Duodenal mucosa (tissue), 2 donors: ENCODE data around the gene FRMD7.

Experiments
- H3K27ac ChIP-seq: one replicate; pipeline ENCODE4 v1.7.0; 2013; ENCODE audit warnings: low read depth, low read length
- H3K27me3 ChIP-seq, 2 donors: one replicate each; pipeline ENCODE4 v1.7.0; 2013; ENCODE audit warnings: low read length in 2 of 2, control low read depth in 1 of 2; ENCODE audit not compliant: insufficient read depth in 2 of 2, control insufficient read depth in 1 of 2
- H3K36me3 ChIP-seq, 2 donors: one replicate each; pipeline ENCODE4 v1.7.0; 2013; ENCODE audit warnings: low read length in 2 of 2, control low read depth in 1 of 2; ENCODE audit not compliant: insufficient read depth in 2 of 2, control insufficient read depth in 1 of 2
- H3K4me1 ChIP-seq, 2 donors: one replicate each; pipeline ENCODE4 v1.7.0; 2013; ENCODE audit warnings: low read length in 2 of 2, control low read depth in 1 of 2; ENCODE audit not compliant: insufficient read depth in 2 of 2, control insufficient read depth in 1 of 2
- H3K4me3 ChIP-seq, 2 donors: one replicate each; pipeline ENCODE4 v1.7.0; 2013; ENCODE audit warnings: low read length in 2 of 2, low read depth in 1 of 2
- H3K9ac ChIP-seq, 2 donors: one replicate each; pipeline ENCODE4 v1.7.0; 2013; ENCODE audit warnings: low read length in 2 of 2, low read depth in 1 of 2
- H3K9me3 ChIP-seq, 2 donors: one replicate each; pipeline ENCODE4 v1.7.0; 2013; ENCODE audit warnings: low read length in 2 of 2, control low read depth in 1 of 2; ENCODE audit not compliant: control insufficient read depth in 1 of 2

Gene FRMD7

DNA sequence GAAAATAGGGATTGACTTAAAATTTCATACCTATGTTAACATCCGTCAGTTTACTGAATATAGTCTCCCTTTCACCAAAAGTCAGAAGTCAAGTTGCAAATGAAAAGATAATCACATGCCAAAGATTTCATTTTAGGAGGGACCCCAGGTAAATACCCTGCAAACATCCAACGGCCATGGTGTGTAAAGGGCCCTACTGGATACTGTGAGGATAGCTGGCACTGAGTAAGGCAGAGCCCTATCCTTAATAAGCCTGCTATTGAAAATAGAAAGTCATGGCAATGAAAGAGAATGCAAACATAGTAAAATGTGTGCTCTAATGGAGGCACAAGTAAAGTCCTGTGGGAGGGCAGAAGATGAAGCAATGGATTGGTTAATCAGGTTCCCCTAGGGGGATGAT, 83.8 kb downstream of the FRMD7 start:
- H3K36me3 ChIP-seq: no peaks in the 10 kb centered on the region

GRCh38 chrX:132041015-132041414, 86.8 kb downstream of the FRMD7 start:
- no peak overlapping the region for H3K27ac ChIP-seq
- no peak overlapping the region for H3K4me3 ChIP-seq
- H3K9ac ChIP-seq: no peak overlapping the region
- H3K4me1 ChIP-seq: no peaks in the 10 kb centered on the region
- H3K36me3 ChIP-seq: no peaks in the 10 kb centered on the region
- no peaks in the 10 kb centered on the region for H3K27me3 ChIP-seq
- no peaks in the 10 kb centered on the region for H3K9me3 ChIP-seq

More for the DNA sequence above, 83.8 kb downstream of the FRMD7 start:
- no peak overlapping the region for H3K9ac ChIP-seq
- no peak overlapping the region for H3K4me3 ChIP-seq
- no peaks in the 10 kb centered on the region for H3K27me3 ChIP-seq
- H3K27ac ChIP-seq: no peak overlapping the region
- no peaks in the 10 kb centered on the region for H3K9me3 ChIP-seq
- H3K4me1 ChIP-seq: no peaks in the 10 kb centered on the region

DNA sequence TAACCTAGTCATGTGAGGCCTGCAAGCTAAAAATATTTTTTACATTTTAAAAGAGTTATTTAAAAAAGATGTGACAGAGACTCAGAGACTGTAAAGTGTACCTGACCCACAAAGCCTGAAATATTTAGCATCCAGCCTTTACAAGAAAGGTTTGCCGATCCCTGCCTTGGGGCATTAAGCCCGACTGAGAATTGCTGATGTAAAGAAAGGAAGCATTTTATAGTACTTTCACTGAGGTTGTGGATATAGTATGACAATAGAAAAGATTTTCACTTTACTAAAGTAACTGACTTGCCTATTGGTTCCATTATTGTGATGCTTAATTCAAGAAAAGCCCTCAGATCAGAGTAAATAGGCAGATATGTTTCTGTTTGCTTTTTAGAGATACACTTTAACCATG, 87.8 kb downstream of the FRMD7 start:
- no peaks in the 10 kb centered on the region for H3K9me3 ChIP-seq
- no peak overlapping the region for H3K4me3 ChIP-seq
- H3K36me3 ChIP-seq: no peaks in the 10 kb centered on the region
- H3K9ac ChIP-seq: no peak overlapping the region
- no peaks in the 10 kb centered on the region for H3K27me3 ChIP-seq
- no peak overlapping the region for H3K27ac ChIP-seq
- H3K4me1 ChIP-seq: no peaks in the 10 kb centered on the region

DNA sequence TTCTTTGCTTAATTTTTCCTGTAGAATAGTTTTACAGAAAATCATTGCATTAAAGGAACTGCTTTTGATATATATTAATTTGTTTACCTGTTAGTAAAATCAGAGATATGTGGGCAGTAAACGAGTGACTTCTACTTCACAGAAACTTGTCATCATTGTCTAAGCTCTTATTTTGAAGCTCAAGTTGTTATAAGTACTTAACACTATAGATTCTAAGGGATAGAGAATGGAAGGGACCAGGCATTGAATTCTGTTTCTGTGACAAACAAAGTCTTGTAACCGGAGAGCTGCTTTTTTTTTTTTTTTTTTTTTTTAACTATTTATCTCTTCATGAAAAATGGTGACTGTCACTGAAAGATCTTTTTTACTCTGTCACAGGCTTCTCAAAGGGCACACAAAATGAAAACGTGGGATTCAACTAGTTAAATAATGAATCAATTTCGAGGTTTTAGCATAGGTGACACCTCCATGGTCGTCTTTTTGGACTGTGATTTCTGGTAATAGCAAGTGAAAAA, 90.3 kb downstream of the FRMD7 start:
- Histone ChIP-seq H3K36me3 (no peaks in the 10 kb centered on the region), H3K4me3 (no peak overlapping the region), H3K9me3 (no peaks in the 10 kb centered on the region), H3K4me1 (no peaks in the 10 kb centered on the region), H3K9ac (no peak overlapping the region), H3K27ac (no peak overlapping the region), H3K27me3 (no peaks in the 10 kb centered on the region)

DNA sequence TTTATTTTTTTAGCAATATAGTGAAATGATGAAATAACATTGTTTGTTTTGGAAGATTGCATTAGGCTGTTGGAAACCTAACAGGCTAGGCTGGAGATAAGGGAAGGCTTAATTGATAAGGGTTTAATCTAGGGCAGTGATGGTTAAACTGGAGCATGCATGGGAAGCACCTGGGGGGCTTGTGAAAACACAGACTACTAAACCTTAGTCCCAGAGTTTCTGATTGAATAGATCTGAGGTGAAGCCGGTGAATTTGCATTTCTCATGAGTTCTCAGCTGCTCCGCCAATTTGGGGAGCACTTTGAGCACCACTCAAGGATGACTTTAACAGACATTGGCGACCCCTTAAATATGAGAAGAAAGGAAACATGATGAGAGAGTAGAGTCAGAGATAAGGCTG, 93.2 kb downstream of the FRMD7 start:
- Histone ChIP-seq H3K4me1 (no peaks in the 10 kb centered on the region), H3K27me3 (no peaks in the 10 kb centered on the region), H3K36me3 (no peaks in the 10 kb centered on the region), H3K9ac (no peak overlapping the region), H3K9me3 (no peaks in the 10 kb centered on the region), H3K4me3 (no peak overlapping the region), H3K27ac (no peak overlapping the region)

- Histone ChIP-seq H3K36me3 (no peaks in the 10 kb centered on the region), H3K4me3 (no peak overlapping the region), H3K9me3 (no peaks in the 10 kb centered on the region), H3K4me1 (no peaks in the 10 kb centered on the region), H3K27ac (no peak overlapping the region), H3K9ac (no peak overlapping the region), H3K27me3 (no peaks in the 10 kb centered on the region)
Measured at GRCh38 chrX:132033166-132033565, 94.7 kb downstream of the FRMD7 start.

- H3K9ac ChIP-seq: no peak overlapping the region
- H3K27me3 ChIP-seq: no peaks in the 10 kb centered on the region
- H3K9me3 ChIP-seq: no peaks in the 10 kb centered on the region
- H3K36me3 ChIP-seq: no peaks in the 10 kb centered on the region
- H3K27ac ChIP-seq: no peak overlapping the region
- no peaks in the 10 kb centered on the region for H3K4me1 ChIP-seq
- H3K4me3 ChIP-seq: no peak overlapping the region
Measured at GRCh38 chrX:132031867-132032266, 96.0 kb downstream of the FRMD7 start.

DNA sequence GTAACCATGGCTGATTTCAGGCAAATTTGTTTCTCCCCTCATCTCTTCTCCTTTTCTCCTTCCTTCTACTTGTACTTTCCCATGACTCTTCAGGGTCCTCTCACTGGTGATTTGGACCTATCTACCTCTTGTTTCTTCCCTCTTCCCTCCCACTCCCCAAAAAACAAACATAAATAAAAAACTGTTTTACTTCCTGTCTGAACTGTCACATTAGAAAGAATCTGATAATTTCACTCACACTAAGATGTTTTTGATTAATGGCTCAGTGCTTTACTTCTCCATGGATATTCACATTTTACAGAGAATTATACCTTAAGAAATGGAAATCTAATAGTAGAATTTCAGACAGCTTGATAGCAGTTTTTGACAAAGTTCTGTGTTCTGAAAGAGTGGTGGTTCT, 97.6 kb downstream of the FRMD7 start:
- H3K9me3 ChIP-seq: no peaks in the 10 kb centered on the region
- H3K4me3 ChIP-seq: no peak overlapping the region
- H3K9ac ChIP-seq: no peak overlapping the region
- no peaks in the 10 kb centered on the region for H3K36me3 ChIP-seq
- H3K27ac ChIP-seq: no peak overlapping the region
- H3K4me1 ChIP-seq: no peaks in the 10 kb centered on the region
- H3K27me3 ChIP-seq: no peaks in the 10 kb centered on the region
